ENCODE measurements around the gene BMX.

BMX gene

DNA sequence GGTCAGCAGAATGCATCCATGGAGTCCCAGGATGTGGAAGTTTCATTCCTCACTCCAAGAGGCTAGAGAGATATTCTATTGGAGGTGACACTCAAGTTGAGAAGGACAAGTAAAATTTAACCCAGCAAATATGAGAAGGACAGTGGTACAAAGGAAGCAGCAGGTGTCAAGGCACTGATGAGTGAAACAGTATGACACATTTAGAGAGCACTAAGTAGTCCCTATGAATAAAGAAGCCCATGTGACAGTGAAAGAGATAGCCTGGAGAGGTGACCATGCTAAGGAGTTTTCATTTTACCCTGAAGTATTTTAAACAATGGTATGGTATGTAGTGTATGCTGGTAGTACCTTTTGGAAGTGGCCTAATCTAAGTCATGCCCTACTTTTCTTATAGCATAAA is 9.2 kb downstream of the BMX start:
- DNase-seq, result no peak

DNA sequence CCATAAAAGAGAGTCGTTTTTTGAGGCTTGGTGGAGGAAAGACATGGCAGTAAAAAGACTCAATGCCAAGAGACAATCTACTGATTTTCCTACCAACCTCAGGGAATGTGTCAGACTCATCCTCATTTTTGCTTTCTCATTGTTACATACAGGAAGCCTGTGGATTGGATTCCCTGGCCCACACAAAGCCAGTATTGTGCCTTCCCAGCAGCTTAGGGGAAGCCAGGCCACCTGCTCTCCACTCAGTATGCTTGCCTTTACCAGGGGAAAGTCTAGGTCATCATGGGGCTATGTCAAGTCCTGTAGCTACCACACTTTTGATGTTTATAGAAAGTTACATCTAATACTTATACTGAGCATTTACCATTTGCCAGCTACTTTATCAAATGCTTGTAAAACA is 11.0 kb downstream of the BMX start:
- no peak for DNase-seq

DNA sequence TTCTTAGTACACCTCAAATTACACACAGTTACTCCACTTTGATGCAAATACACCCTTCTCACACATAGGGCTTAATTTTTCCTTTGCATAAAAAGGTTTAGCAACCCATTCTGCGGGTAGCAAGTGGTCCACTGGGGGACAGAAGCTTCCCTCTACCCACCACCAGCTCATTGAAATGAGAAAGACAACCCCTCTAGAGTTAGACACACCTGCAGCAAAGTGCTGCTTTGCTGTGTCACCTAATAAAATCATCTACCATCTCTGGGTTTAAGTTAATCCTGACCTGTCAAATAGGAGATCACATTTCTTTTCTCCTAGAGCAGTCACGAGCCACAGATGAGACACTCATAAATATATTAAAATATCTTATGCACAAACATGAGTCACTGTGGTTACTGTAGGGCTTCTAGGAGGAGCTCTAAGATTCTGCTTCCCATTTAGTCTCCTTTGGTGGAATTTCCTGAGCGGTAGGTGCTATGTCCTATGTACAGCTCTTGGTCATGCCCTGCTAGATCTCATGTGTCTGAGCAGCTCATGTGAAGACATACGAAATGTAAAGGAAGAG is 11.9 kb downstream of the BMX start:
- no peak for DNase-seq

DNA sequence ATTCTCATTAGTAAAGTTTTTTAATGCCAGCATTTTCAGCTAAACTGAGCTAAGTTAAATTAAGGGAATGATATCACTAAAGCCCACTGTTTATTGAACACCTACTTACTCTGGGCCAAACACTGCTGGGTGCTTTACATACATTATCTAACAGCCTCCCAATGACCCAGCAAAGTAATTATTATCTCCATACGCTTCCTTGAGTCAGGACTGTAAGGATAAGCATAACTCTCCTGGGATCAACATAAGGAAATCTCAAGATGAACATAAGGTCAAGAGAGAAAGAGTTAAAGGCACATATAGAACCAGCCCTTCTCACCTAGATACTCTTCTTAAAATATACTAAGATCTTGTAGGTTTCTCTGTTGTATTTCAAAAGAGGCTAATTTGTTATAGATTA is 13.7 kb downstream of the BMX start:
- no peak for DNase-seq

DNA sequence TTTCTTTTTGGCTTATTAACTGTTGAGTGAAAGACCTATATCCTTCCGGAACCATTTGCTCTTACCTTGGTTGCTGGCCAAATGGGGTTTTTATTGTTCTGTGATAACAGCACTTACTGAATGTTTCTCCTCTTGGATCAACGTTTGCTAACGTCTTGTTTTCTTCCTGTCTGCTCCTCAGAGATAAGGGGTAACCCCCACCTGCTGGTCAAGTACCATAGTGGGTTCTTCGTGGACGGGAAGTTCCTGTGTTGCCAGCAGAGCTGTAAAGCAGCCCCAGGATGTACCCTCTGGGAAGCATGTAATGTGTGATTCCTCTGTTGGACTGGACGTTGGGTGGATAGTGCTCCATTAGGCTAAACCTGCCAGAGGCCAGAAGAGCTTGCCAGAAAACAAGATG is 15.3 kb downstream of the BMX start:
- DNase-seq, result no peak

DNA sequence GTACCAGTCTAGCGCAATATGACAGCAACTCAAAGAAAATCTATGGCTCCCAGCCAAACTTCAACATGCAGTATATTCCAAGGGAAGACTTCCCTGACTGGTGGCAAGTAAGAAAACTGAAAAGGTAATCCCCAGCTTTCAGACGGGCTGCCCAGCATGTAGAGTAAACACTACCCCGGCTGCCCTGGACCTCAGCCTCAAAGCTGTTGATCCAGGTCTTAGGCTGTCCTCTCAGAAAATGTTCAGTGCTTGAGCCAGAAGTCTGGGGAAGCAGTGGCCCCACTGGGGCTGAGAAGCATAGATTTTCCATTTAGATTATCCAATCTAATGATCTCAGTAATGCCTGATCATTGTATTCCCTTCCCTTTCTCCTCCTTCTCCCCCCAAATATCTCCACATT is 21.9 kb downstream of the BMX start:
- no peak for DNase-seq

DNA sequence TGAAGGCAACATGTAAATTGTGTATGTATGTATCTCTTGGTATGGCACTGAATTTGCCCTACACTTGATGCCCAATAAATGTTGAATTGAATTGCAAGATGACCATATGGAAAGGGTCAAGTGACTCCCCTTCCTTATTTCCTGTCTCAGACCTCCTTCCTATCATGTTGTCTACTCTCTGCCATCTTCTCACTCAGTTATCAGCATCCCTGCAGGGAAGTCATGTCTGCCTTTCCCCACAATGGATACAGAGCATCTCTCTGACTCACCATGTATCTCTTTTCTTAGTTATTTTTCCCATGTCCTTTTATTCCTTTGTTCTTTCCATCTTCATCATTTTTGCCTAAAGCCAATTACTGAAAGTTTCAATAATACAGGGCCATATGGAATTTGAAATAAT is 22.5 kb downstream of the BMX start:
- DNase-seq, result no peak

DNA sequence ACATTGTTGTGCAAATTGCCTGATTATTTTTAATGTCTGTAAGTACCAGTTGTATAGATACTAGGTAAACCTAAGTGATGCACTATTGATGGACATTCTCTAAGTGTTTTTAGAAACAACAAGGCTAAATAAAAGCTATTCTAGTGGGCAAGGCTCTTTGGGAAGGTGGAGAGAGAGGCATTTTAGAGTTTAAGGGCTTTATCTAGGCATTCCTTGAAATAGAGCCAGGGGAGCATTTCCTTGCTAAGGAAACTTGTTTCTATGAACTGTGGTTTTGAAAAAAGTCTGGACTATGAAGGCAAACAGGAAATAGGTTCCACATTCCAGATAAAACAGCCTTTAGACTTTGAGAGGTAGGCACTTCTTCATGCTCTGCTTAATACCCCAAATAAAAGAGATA is 23.8 kb downstream of the BMX start:
- no peak for DNase-seq

DNA sequence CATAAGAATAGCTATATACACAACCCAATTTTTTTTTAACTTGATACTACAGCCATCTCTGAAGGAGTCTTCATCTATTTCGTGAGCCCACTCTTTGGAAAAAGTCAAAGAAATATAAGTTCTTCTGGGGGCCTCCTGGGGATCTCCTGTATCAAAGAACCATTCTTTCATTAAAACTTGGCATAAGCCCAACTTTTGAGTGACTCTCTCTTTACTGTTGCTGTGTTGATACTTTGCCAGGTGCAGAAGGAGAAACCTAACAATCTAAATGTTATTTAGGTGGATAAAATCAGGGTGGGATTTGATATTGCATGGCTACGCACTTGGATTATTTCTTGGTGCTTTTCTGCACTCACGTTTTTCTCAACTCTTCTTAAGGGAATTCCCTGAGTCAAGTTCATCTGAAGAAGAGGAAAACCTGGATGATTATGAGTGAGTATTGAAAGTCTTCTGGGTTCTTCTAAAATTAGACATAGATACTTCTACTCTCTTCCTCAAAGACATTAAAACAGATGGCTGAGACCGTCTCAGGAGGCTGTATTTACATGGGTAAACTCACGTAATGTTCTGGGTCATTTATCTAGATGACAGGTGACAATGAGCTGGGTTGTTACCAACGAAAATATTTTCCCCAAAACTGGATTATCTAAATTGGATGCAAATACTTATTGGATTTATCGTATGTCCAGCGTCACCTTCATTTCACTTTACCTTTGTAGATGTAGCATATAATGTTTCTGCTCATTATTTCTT is 25.2 kb downstream of the BMX start:
- DNase-seq, result no peak

DNA sequence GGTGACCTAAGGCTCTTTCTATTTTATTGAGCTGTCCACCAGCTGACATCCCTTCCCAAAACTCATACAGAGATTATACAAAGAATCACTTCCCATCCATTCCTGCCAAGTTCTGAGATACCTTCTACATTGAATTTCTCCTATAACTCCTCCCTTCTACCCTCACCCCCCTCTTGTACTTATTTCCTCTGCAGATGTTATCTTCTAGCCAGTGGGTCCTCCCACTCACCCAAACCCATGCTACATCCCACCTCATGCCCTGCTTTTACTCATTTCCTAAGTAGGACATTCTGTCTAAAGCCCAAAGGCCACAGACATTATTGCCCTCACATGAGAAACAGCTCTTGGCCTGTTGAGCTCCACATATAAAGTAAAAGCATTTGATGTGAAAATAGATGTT is 28.6 kb downstream of the BMX start:
- DNase-seq, result no peak

DNA sequence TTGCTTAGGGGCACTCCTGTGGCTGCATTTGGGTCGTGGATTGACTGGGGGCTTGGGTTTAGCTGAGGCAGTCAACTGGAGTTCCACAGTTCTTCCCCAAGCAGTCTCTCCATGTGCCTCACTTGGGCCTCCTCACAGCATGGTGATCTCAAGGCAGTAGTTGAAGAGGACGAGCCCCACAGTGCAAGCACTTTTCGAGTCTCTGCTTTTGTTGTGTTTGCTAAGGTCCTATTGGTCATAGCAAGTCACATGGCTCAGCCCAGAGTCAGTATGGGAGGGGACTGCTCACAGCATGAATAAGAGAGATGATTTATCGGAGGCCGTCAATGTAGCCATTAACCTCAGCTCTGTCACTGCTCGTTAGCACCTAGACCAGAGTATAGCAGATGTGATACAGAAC is 29.7 kb downstream of the BMX start:
- no peak for DNase-seq

DNA sequence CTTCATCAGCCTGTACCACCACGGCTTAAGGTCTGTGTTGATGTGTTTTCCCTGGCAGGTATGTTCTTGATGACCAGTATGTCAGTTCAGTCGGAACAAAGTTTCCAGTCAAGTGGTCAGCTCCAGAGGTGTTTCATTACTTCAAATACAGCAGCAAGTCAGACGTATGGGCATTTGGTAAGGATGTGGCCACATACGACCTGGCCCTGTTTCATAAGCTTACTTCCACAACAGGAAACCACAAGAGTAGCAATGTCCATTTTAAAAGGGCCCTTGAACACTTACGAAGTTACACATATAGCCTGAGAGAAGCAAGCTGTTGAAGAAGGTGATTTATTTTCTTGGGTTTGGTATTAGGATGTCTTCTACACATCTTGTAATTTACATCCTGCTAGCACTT is 46.1 kb downstream of the BMX start:
- DNase-seq, result no peak

DNA sequence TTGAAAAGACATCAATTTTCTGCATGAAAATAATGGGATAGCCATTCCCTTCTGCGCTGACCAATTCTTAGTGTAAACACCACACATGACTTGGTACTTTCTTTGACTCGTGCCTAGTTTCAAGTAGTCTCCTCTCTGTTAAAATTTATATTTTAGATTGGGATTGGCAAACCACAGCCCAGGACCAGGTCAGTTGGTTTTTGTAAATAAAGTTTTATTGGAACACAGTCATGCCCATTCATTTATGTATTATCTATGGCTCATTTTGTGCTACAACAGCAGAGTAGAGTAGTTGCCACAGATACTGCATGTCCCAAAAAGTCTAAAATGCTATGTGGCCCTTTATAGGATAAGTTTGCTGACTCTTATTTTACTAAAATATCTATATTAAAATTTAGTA is 46.7 kb downstream of the BMX start:
- DNase-seq, result no peak

DNA sequence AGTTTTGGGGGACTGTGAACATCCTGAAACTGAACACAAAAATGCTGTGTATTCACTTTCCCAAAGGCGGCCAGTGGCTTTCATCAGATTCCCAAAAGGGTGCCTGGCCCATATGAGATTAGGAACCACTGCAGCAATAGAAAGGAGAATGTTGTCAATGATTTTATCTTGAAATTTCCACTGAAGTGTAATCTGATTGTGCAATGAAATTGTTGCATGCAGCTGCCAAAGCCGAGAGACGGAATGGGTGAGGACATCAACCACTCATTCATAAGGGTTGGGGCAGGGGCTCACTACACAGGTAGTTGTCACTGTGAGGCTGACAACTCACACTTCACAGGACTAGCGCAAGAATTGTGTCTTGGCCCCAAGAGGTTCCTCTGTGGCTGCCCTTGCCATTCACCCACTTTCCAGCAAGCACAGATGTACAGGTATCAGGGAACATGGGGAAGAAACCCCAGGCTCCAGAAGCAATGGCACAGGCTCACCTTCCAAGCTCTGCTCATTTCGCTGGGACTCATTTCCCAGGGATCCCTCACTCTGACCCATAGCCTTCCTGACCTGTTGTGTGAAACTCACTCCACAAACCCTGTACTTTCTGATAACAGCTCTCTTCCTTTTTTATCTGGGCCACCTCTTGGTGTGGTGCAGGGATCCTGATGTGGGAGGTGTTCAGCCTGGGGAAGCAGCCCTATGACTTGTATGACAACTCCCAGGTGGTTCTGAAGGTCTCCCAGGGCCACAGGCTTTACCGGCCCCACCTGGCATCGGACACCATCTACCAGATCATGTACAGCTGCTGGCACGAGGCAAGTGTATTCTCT is 48.8 kb downstream of the BMX start:
- no peak for DNase-seq

DNA sequence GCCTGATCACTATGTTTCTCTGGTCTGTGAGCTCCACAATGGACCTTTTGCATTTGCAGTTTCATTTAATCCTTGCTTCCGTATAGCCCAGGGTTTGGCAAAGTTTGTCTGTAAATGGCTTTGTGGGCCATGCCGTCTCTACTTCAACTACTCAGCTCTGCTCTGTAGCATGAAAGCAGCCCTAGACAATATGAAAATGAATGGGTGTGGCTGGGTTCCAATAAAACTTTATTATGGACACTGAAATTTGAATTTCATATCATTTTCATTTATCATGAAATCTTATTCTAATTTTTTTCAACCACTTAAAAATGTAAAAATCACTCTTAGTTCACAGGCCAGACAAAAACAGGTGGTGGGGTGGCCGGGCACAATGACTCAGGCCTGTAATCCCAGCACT is 58.6 kb downstream of the BMX start:
- DNase-seq, result no peak

DNA sequence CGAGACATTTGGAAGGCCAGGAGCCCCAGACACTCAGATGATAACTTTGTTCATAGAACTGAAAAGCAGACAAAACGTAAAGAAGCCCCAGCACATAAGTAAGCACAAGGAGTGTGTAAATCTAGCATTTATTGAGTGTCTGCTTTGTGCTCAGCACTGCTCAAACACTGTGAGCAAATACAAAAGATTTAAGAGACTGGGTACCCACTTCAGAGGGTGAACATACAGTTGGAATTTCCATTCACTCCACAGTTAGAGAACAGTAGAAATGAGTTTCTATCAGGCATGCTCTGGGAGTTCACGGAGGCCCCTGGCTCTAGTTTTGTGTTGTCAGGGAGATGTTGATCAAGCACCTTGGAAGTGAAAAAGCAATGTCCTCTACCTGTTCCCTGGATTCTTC is 60.3 kb downstream of the BMX start:
- DNase-seq, result no peak

DNA sequence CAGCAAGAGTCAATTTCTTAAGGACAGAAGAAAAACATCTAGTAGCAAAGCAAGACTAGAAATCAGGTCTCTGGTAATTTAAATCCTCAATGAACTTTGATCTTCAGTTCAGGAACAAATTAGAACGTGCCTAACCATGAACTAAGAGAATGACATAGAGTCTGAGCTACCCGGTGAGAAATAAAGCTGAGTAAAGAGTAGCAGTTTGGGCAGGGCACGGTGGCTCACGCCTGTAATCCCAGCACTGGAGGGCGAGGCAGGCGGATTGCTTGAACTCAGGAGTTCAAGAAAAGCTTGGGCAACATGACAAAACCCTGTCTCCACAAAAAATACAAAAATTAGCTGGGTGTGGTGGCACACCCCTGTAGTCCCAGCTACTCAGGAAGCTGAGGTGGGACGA is 62.4 kb downstream of the BMX start:
- DNase-seq, result no peak

DNA sequence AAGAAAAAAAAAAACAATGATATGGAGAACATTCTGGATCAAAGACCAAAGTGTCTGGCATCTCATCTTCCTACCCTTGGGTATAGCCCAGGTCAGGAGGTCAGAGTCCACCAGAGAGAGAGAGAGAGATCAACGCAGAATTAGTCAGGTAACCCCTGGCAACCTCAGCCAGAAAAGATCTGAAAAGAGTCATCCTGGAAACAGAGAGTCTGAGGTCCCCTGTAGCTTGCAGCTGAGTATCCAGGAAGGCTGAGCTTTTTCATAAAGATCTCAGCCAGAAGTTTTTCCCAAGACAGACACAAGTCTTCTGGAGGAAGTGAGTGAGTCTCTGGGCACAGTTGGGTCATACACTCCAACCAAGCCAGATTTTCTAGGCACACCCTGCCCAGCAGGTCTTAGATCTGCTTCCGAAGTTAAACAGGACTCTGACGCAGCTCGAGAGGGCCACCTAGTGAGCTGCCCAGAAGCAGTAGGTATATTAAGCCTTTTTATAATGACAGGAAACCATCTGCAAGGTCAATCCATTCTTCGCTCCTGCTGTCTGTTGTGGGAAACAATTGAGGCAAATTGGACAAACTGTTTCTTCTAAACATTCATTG is 64.5 kb downstream of the BMX start:
- DNase-seq, result no peak

DNA sequence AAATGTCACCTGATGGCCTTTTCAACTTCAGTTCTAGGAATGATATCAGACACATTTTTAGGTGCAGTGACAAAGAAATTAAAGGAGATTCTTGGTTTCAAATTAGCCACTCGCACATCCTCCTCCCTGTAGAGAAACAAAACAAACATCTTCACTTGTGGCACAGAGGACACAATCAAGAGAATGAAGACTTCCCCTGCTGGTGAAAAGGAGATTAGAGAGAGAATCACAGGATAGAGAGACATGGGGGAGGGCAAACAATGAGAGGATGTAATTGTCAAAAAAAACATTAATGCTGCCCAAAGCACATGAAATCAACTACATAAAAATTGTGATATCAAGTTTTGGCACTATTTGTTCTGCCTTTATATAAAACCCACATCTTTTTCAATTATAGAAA is 65.6 kb downstream of the BMX start:
- DNase-seq, result no peak

DNA sequence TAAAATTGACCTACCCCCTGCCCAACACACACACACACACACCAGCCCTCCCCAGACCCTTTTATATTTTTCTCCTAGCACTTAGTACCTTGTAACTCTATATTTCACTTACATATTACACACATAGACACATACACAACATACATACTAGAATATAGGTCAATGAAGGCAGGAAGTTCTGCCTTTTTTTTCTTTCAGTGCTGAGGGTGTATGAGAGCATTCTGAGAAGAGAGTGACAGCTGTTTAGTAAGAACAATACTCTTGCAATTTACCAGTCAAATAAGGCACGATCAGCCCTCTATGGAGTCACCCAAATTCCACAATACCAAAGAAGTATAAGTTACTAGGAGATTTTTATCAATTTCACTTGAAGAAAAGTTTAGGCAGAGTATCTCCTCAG is 66.7 kb downstream of the BMX start:
- no peak for DNase-seq

DNA sequence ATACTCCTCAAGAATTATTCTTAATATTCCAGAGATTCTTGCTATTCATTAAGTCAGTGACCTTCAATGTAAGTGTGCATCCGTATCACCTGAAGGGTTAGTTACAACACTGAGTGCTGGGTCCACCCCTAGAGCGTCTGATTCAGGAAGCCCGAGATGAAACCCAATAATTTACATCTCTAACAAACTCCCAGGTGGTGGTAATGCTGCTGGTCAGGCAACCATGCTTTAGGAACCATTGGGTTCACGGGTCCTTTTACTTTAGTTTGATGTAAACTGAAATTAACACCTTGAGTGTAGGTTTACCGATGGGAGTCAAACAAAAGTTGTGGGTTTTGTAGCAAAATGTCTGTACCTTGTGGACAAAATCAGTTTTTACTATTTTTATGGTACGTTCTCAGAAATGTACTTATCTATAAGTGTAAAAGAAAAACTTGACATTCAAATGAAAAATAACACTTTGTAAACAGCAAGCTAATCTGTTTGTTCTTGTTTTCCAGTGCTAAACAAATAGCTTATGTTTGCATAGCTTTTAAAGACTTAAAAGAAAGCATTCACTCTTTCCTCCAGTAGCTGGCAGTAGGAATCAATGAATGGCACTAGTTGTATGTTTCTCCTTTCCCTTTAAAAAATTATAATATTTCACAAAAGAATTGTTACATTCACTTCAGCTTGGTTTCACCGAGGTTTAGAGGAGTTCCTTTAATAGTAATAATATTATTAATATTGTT is 67.4 kb downstream of the BMX start:
- DNase-seq, result no peak

DNA sequence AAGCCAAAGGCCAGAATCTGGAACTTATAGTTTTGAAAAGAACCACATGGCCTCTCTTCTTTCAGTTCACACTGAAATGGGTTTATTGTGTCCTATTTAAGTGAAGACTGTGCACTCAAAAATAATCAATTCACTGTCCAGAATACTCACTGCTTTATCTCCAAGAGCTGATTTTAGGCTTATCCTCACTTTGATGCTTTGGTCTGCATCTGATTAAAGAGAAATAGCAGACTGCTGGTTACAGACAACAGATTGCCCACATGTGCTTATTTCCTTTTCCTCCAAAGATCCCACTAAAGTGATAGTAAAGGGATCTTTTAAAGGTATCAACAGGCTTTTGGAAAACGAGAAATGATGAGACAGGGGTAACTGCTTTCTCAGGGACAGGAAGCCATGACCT is 69.5 kb downstream of the BMX start:
- DNase-seq, result no peak

DNA sequence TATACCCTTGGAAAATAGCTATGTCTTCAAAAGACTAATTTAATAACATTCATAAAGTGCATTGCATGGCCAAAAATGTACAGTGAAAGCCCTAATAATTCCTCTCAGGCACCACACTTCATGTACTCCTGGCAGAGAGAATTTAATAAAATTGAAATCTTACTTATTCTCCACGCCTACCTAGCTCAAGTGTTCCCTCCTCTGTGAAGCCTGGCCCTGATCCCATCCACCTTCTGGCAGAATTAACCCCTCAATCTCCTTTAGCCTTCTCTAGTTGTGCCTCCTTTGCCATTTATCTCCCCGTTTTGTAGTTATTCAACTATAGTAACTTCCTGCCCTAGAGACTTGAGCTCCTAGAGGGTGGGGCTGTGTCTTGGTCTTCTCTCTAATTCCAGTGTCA is 73.4 kb downstream of the BMX start:
- DNase-seq, result no peak

Data from SIG-M5 (cell line).